GM23338 (cell line): ENCODE results near the gene CPSF4L. TPM values are rescaled to one million over a fixed set of nuclear protein-coding genes. Genes with fewer than 3 reads are reported as not detected.

Experiments
- ATAC-seq: fragments of 200-7000 bp; cut with Tn5 transposase; 3 replicates; pipeline ENCODE4 v1.9.1; 2020
- DNase-seq: peaks from one replicate; pipeline ENCODE4 v3.0.0-alpha.2; 2015; ENCODE audit warnings: low spot score
- H2AFZ ChIP-seq: fragments of 200-600 bp; sonication (generic); 2 replicates; pipeline ENCODE4 v1.8.0; 2016; ENCODE audit warnings: antibody characterized with exemption, mild to moderate bottlenecking, moderate library complexity
- H3F3A ChIP-seq: fragments of 200-600 bp; sonication (generic); replicated peaks from 2 replicates; pipeline ENCODE4 v1.8.0; 2017; ENCODE audit warnings: antibody characterized with exemption, mixed run types, low read depth
- H3K27ac ChIP-seq: fragments of 200-600 bp; sonication (generic); 2 replicates; pipeline ENCODE4 v1.6.1; 2016; ENCODE audit warnings: low read depth
- H3K27me3 ChIP-seq: fragments of 200-600 bp; sonication (generic); 2 replicates; pipeline ENCODE4 v1.8.0; 2016; ENCODE audit warnings: mild to moderate bottlenecking, mixed run types, moderate library complexity; ENCODE audit not compliant: insufficient read depth
- H3K36me3 ChIP-seq: fragments of 200-600 bp; sonication (generic); 2 replicates; pipeline ENCODE4 v1.8.0; 2016; ENCODE audit warnings: mild to moderate bottlenecking; ENCODE audit not compliant: insufficient read depth
- H3K4me1 ChIP-seq: fragments of 200-600 bp; sonication (generic); 2 replicates; pipeline ENCODE4 v1.8.0; 2016; ENCODE audit warnings: mild to moderate bottlenecking, moderate library complexity; ENCODE audit not compliant: insufficient read depth
- H3K4me2 ChIP-seq: fragments of 200-600 bp; sonication (generic); 2 replicates; pipeline ENCODE4 v1.7.1; 2017; ENCODE audit warnings: mixed run types
- H3K4me3 ChIP-seq: fragments of 200-600 bp; sonication (generic); 2 replicates; pipeline ENCODE4 v1.6.1; 2016; ENCODE audit warnings: mixed run types
- H3K79me2 ChIP-seq: fragments of 200-600 bp; sonication (generic); replicated peaks from 2 replicates; pipeline ENCODE4 v1.8.0; 2017; ENCODE audit warnings: mild to moderate bottlenecking; ENCODE audit not compliant: insufficient read depth
- H3K9me2 ChIP-seq: fragments of 200-600 bp; sonication (generic); 2 replicates; pipeline ENCODE4 v1.8.0; 2017; ENCODE audit not compliant: insufficient read depth
- H4K20me1 ChIP-seq: fragments of 200-600 bp; sonication (generic); replicated peaks from 2 replicates; pipeline ENCODE4 v1.8.0; 2017; ENCODE audit warnings: mild to moderate bottlenecking; ENCODE audit not compliant: insufficient read depth
- H3K27ac Mint-ChIP-seq: 2 replicates; pipeline ENCODE4 v1.8.0; 2020; ENCODE audit warnings: inconsistent platforms, mild to moderate bottlenecking, moderate library complexity, mixed read lengths
- H3K27me3 Mint-ChIP-seq: 3 replicates; pipeline ENCODE4 v1.8.0; 2022; ENCODE audit warnings: low read depth, mild to moderate bottlenecking, moderate library complexity, mixed read lengths, inconsistent platforms; ENCODE audit not compliant: insufficient read depth, poor library complexity
- H3K36me3 Mint-ChIP-seq: 3 replicates; pipeline ENCODE4 v1.8.0; 2021; ENCODE audit warnings: low read depth, mild to moderate bottlenecking, inconsistent platforms, moderate library complexity, mixed read lengths
- H3K4me1 Mint-ChIP-seq: 3 replicates; pipeline ENCODE4 v1.8.0; 2020; ENCODE audit warnings: mild to moderate bottlenecking, inconsistent platforms, mixed read lengths
- H3K4me3 Mint-ChIP-seq: 3 replicates; pipeline ENCODE4 v1.8.0; 2021; ENCODE audit warnings: moderate library complexity, mild to moderate bottlenecking, inconsistent platforms, mixed read lengths
- H3K9me3 Mint-ChIP-seq: 3 replicates; pipeline ENCODE4 v1.8.0; 2020; ENCODE audit warnings: moderate library complexity, mild to moderate bottlenecking, inconsistent platforms, mixed read lengths
- EZH2 ChIP-seq: fragments of 200-600 bp; sonication (generic); IDR thresholded peaks from one replicate; pipeline ENCODE4 v1.8.0; 2017; ENCODE audit warnings: antibody characterized with exemption, mild to moderate bottlenecking, low read depth; ENCODE audit not compliant: unreplicated experiment
- EZH2phosphoT487 ChIP-seq: fragments of 200-600 bp; sonication (generic); IDR thresholded peaks from one replicate; pipeline ENCODE4 v1.8.1; 2018; ENCODE audit warnings: antibody characterized with exemption; ENCODE audit not compliant: unreplicated experiment
- JUNB ChIP-seq: IDR thresholded peaks from one replicate; pipeline ENCODE4 v1.6.1; 2016; ENCODE audit warnings: antibody characterized with exemption; ENCODE audit not compliant: unreplicated experiment
- POLR2AphosphoS5 ChIP-seq: IDR thresholded peaks from 2 replicates; pipeline ENCODE4 v1.6.1; 2016; ENCODE audit warnings: antibody characterized with exemption, low read depth
- STAT1 ChIP-seq: IDR thresholded peaks from one replicate; pipeline ENCODE4 v1.6.1; 2016; ENCODE audit warnings: antibody characterized with exemption; ENCODE audit not compliant: unreplicated experiment
- ZNF114 ChIP-seq: fragments of 250-450 bp; sonication (Bioruptor Pico); IDR thresholded peaks from 2 replicates; pipeline ENCODE4 v1.5.0; 2020; ENCODE audit warnings: mild to moderate bottlenecking, moderate library complexity
- long read RNA-seq: library from polyadenylated mRNA; unstranded; transcript quantifications from one replicate; pipeline ENCODE4 v2.0.0, GENCODE V29; 2020; ENCODE audit not compliant: unreplicated experiment
- polyA plus RNA-seq: library from polyadenylated mRNA; unstranded; fragments of >200 nt; fragmentation: Nextera tagmentation; extraction: Ambion mirVana; gene quantifications from 2 replicates; pipeline ENCODE4 v1.2.1, GENCODE V29; 2016
- total RNA-seq: library from RNA; depleted of rRNA; stranded (reverse); fragments of >200 nt; shearing (Covaris generic); gene quantifications from 2 replicates; pipeline ENCODE4 v1.2.3, GENCODE V29; 2014; rRNA removed
- TF ChIP-seq, protein P1 (sequence below): fragments of 250-450 bp; sonication (Bioruptor Pico); IDR thresholded peaks from 2 replicates; pipeline ENCODE4 v1.5.0; 2020; ENCODE audit warnings: mild to moderate bottlenecking, moderate library complexity
- TF ChIP-seq, protein P2 (sequence below), 2 experiments: fragments of 200-600 bp in 1 of 2; sonication (generic) in 1 of 2; conservative IDR thresholded peaks; 2 replicates each; pipeline versions ENCODE4 v1.5.1 to v1.6.1; 2016 to 2017; ENCODE audit warnings: antibody characterized with exemption in 2 of 2, low read depth in 2 of 2, mild to moderate bottlenecking in 2 of 2, moderate library complexity in 1 of 2
- TF ChIP-seq, protein P3 (sequence below): IDR thresholded peaks from 2 replicates; pipeline ENCODE4 v1.6.1; 2016; ENCODE audit warnings: antibody characterized with exemption

The CPSF4L gene, protein sequence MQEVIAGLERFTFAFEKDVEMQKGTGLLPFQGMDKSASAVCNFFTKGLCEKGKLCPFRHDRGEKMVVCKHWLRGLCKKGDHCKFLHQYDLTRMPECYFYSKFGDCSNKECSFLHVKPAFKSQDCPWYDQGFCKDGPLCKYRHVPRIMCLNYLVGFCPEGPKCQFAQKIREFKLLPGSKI
- total RNA-seq (not detected in 2 replicates), polyA plus RNA-seq (not detected in 2 replicates)
- long read RNA-seq: 0 reads

DNA sequence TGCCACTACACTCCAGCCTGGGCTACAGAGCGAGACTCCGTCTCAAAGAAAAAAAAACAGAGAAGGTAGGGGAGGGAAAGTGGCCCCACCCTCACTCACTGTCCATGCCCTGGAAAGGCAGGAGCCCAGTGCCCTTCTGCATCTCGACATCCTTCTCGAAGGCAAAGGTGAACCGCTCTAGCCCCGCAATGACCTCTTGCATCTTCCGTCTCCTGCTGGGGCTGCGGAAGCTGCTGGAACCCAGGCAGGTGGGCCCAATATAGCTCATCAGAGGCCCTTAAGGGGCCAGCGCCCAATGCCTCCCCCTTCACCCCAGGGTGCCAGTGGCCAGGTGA is at the start of gene CPSF4L:
Gene CPSF4L, minus strand, starts transcription at position 264 of the 335 bp plus-strand sequence. Its CDS starts 62 bp downstream, at position 202.
- Mint-ChIP-seq H3K9me3 (no peaks in the 10 kb centered on the region), H3K27me3 (peaks cover 19% of the 10 kb centered on the region), H3K4me1 (peaks cover 19% of the 10 kb centered on the region), H3K36me3 (no peaks in the 10 kb centered on the region), H3K27ac (no peak within 1 kb of the TSS), H3K4me3 (peak within 1 kb of the TSS; percentile 47; the same call in 1 of the 3 replicates)
- Histone ChIP-seq H3K4me3 (peak within 1 kb of the TSS; percentile 35), H4K20me1 (no peaks in the 10 kb centered on the region), H2AFZ (peak within 1 kb of the TSS; percentile 97), H3K36me3 (no peaks in the 10 kb centered on the region), H3K4me1 (peaks cover 16% of the 10 kb centered on the region), H3K4me2 (peak within 1 kb of the TSS; percentile 72), H3K27me3 (peaks cover 4% of the 10 kb centered on the region; the same call in 1 of the 2 replicates), H3K79me2 (no peaks in the 10 kb centered on the region), H3K27ac (0 out of 2 replicates have a peak within 1 kb of the TSS, but pooled peaks have one; percentile 32), H3F3A (peaks cover 4% of the 10 kb centered on the region), H3K9me2 (no peaks in the 10 kb centered on the region)
- TF ChIP-seq, protein P1, sequence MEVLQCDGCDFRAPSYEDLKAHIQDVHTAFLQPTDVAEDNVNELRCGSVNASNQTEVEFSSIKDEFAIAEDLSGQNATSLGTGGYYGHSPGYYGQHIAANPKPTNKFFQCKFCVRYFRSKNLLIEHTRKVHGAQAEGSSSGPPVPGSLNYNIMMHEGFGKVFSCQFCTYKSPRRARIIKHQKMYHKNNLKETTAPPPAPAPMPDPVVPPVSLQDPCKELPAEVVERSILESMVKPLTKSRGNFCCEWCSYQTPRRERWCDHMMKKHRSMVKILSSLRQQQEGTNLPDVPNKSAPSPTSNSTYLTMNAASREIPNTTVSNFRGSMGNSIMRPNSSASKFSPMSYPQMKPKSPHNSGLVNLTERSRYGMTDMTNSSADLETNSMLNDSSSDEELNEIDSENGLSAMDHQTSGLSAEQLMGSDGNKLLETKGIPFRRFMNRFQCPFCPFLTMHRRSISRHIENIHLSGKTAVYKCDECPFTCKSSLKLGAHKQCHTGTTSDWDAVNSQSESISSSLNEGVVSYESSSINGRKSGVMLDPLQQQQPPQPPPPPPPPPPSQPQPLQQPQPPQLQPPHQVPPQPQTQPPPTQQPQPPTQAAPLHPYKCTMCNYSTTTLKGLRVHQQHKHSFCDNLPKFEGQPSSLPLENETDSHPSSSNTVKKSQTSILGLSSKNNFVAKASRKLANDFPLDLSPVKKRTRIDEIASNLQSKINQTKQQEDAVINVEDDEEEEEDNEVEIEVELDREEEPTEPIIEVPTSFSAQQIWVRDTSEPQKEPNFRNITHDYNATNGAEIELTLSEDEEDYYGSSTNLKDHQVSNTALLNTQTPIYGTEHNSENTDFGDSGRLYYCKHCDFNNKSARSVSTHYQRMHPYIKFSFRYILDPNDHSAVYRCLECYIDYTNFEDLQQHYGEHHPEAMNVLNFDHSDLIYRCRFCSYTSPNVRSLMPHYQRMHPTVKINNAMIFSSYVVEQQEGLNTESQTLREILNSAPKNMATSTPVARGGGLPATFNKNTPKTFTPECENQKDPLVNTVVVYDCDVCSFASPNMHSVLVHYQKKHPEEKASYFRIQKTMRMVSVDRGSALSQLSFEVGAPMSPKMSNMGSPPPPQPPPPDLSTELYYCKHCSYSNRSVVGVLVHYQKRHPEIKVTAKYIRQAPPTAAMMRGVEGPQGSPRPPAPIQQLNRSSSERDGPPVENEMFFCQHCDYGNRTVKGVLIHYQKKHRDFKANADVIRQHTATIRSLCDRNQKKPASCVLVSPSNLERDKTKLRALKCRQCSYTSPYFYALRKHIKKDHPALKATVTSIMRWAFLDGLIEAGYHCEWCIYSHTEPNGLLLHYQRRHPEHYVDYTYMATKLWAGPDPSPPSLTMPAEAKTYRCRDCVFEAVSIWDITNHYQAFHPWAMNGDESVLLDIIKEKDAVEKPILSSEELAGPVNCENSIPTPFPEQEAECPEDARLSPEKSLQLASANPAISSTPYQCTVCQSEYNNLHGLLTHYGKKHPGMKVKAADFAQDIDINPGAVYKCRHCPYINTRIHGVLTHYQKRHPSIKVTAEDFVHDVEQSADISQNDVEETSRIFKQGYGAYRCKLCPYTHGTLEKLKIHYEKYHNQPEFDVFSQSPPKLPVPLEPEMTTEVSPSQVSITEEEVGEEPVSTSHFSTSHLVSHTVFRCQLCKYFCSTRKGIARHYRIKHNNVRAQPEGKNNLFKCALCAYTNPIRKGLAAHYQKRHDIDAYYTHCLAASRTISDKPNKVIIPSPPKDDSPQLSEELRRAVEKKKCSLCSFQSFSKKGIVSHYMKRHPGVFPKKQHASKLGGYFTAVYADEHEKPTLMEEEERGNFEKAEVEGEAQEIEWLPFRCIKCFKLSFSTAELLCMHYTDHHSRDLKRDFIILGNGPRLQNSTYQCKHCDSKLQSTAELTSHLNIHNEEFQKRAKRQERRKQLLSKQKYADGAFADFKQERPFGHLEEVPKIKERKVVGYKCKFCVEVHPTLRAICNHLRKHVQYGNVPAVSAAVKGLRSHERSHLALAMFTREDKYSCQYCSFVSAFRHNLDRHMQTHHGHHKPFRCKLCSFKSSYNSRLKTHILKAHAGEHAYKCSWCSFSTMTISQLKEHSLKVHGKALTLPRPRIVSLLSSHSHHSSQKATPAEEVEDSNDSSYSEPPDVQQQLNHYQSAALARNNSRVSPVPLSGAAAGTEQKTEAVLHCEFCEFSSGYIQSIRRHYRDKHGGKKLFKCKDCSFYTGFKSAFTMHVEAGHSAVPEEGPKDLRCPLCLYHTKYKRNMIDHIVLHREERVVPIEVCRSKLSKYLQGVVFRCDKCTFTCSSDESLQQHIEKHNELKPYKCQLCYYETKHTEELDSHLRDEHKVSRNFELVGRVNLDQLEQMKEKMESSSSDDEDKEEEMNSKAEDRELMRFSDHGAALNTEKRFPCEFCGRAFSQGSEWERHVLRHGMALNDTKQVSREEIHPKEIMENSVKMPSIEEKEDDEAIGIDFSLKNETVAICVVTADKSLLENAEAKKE (CRISPR knock-in tag): no peak
- no peak for TF ChIP-seq EZH2
- no peak for TF ChIP-seq STAT1
- TF ChIP-seq ZNF114 (CRISPR knock-in tag): no peak
- TF ChIP-seq EZH2phosphoT487: no peak
- no peak for TF ChIP-seq POLR2AphosphoS5
- no peak for TF ChIP-seq JUNB
- TF ChIP-seq, protein P2, sequence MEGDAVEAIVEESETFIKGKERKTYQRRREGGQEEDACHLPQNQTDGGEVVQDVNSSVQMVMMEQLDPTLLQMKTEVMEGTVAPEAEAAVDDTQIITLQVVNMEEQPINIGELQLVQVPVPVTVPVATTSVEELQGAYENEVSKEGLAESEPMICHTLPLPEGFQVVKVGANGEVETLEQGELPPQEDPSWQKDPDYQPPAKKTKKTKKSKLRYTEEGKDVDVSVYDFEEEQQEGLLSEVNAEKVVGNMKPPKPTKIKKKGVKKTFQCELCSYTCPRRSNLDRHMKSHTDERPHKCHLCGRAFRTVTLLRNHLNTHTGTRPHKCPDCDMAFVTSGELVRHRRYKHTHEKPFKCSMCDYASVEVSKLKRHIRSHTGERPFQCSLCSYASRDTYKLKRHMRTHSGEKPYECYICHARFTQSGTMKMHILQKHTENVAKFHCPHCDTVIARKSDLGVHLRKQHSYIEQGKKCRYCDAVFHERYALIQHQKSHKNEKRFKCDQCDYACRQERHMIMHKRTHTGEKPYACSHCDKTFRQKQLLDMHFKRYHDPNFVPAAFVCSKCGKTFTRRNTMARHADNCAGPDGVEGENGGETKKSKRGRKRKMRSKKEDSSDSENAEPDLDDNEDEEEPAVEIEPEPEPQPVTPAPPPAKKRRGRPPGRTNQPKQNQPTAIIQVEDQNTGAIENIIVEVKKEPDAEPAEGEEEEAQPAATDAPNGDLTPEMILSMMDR (conservative IDR thresholded peaks at IDR 0.05; ENCODE audit: low read depth in 2 of 2): no peak
- TF ChIP-seq, protein P3, sequence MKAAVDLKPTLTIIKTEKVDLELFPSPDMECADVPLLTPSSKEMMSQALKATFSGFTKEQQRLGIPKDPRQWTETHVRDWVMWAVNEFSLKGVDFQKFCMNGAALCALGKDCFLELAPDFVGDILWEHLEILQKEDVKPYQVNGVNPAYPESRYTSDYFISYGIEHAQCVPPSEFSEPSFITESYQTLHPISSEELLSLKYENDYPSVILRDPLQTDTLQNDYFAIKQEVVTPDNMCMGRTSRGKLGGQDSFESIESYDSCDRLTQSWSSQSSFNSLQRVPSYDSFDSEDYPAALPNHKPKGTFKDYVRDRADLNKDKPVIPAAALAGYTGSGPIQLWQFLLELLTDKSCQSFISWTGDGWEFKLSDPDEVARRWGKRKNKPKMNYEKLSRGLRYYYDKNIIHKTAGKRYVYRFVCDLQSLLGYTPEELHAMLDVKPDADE: no peak
- ATAC-seq (peak; percentile 12), DNase-seq (no peak)
